HepG2 (cell line): ENCODE results near the gene KATNB1. TPM values are rescaled to one million over a fixed set of nuclear protein-coding genes. Genes with fewer than 3 reads are reported as not detected.

Experiments
- ATF4 ChIP-seq, 2 experiments: fragments of 450-650 bp in 1 of 2; sonication (generic) in 1 of 2; formaldehyde crosslinking; IDR thresholded peaks; 2 replicates each; pipeline versions ENCODE4 v1.5.0 to v1.8.0; 2020 to 2022; ENCODE audit warnings: mild to moderate bottlenecking in 1 of 2, missing genetic modification reagents in 1 of 2
- CEBPG ChIP-seq: IDR thresholded peaks from 2 replicates; pipeline ENCODE4 v1.6.1; 2016
- CENPX ChIP-seq: sonication (generic); formaldehyde crosslinking; IDR thresholded peaks from 2 replicates; pipeline ENCODE4 v1.9.0; 2021; ENCODE audit warnings: mild to moderate bottlenecking, missing genetic modification reagents, moderate library complexity
- DRAP1 ChIP-seq: IDR thresholded peaks from 2 replicates; pipeline ENCODE4 v1.6.1; 2016; ENCODE audit warnings: missing genetic modification reagents, missing compliant biosample characterization
- GPBP1L1 ChIP-seq: sonication (generic); formaldehyde crosslinking; IDR thresholded peaks from 2 replicates; pipeline ENCODE4 v1.5.0; 2020; ENCODE audit warnings: mild to moderate bottlenecking, missing genetic modification reagents
- KLF15 ChIP-seq: sonication (generic); formaldehyde crosslinking; IDR thresholded peaks from 2 replicates; pipeline ENCODE4 v1.8.1; 2023; ENCODE audit warnings: borderline replicate concordance, mild to moderate bottlenecking, inconsistent platforms, missing genetic modification reagents, mixed read lengths
- KMT2B ChIP-seq: IDR thresholded peaks from 2 replicates; pipeline ENCODE4 v1.6.1; 2016; ENCODE audit warnings: missing genetic modification reagents, missing compliant biosample characterization
- MAFK ChIP-seq, 2 experiments: IDR thresholded peaks in 1 of 2; conservative IDR thresholded peaks in 1 of 2; 2 replicates each; pipeline ENCODE4 v1.6.1; 2011; ENCODE audit warnings: improper control_type of control experiment in 2 of 2, low read length in 2 of 2
- MIXL1 ChIP-seq: IDR thresholded peaks from 2 replicates; pipeline ENCODE4 v1.6.1; 2016
- NFIB ChIP-seq: sonication (generic); formaldehyde crosslinking; IDR thresholded peaks from 2 replicates; pipeline ENCODE4 v1.9.0; 2021; ENCODE audit warnings: missing genetic modification reagents, mild to moderate bottlenecking, borderline replicate concordance
- RXRB ChIP-seq: IDR thresholded peaks from 2 replicates; pipeline ENCODE4 v1.6.1; 2016; ENCODE audit warnings: borderline replicate concordance, missing genetic modification reagents, missing compliant biosample characterization
- TAF1 ChIP-seq: sonication (generic); formaldehyde crosslinking; IDR thresholded peaks from 2 replicates; pipeline ENCODE4 v1.4.0; 2020; ENCODE audit warnings: missing genetic modification reagents
- TCF12 ChIP-seq, 2 experiments: fragments of 450-650 bp in 1 of 2; sonication (generic) in 1 of 2; formaldehyde crosslinking in 1 of 2; IDR thresholded peaks; 2 replicates each; pipeline versions ENCODE4 v1.6.1 to v1.8.0; 2017 to 2022; ENCODE audit warnings: antibody characterized with exemption in 1 of 2, mild to moderate bottlenecking in 1 of 2, missing genetic modification reagents in 1 of 2, moderate library complexity in 1 of 2
- TFDP2 ChIP-seq: sonication (generic); formaldehyde crosslinking; IDR thresholded peaks from 2 replicates; pipeline ENCODE4 v1.4.0; 2020; ENCODE audit warnings: missing genetic modification reagents
- TMF1 ChIP-seq: sonication (generic); formaldehyde crosslinking; IDR thresholded peaks from 2 replicates; pipeline ENCODE4 v1.8.1; 2022; ENCODE audit warnings: low read depth, missing genetic modification reagents
- WIZ ChIP-seq: sonication (generic); formaldehyde crosslinking; IDR thresholded peaks from 2 replicates; pipeline ENCODE4 v1.5.1; 2020; ENCODE audit warnings: mild to moderate bottlenecking, missing genetic modification reagents
- ZBTB26 ChIP-seq: IDR thresholded peaks from 2 replicates; pipeline ENCODE4 v1.6.1; 2016; ENCODE audit warnings: missing compliant biosample characterization, missing genetic modification reagents, borderline replicate concordance
- ZMYM2 ChIP-seq: sonication (generic); formaldehyde crosslinking; IDR thresholded peaks from 2 replicates; pipeline ENCODE4 v1.8.0; 2022; ENCODE audit warnings: mild to moderate bottlenecking, missing genetic modification reagents
- ZNF224 ChIP-seq: sonication (generic); formaldehyde crosslinking; IDR thresholded peaks from 2 replicates; pipeline ENCODE4 v1.5.0; 2020; ENCODE audit warnings: mild to moderate bottlenecking, missing genetic modification reagents
- ZNF333 ChIP-seq: sonication (generic); formaldehyde crosslinking; IDR thresholded peaks from 2 replicates; pipeline ENCODE4 v1.4.0; 2020; ENCODE audit warnings: mild to moderate bottlenecking, missing genetic modification reagents, borderline replicate concordance
- ZNF510 ChIP-seq: sonication (generic); formaldehyde crosslinking; IDR thresholded peaks from 2 replicates; pipeline ENCODE4 v1.4.0; 2020; ENCODE audit warnings: low read depth, mild to moderate bottlenecking, missing genetic modification reagents
- ZNF589 ChIP-seq: sonication (generic); formaldehyde crosslinking; conservative IDR thresholded peaks from 2 replicates; pipeline ENCODE4 v1.8.0; 2022; ENCODE audit warnings: mild to moderate bottlenecking, moderate library complexity, missing genetic modification reagents
- ZNF605 ChIP-seq: sonication (generic); formaldehyde crosslinking; IDR thresholded peaks from 2 replicates; pipeline ENCODE4 v1.8.0; 2022; ENCODE audit warnings: mild to moderate bottlenecking, missing genetic modification reagents
- ZNF841 ChIP-seq: sonication (generic); formaldehyde crosslinking; IDR thresholded peaks from 2 replicates; pipeline ENCODE4 v1.8.1; 2023; ENCODE audit warnings: missing genetic modification reagents, borderline replicate concordance
- ZNF891 ChIP-seq: sonication (generic); formaldehyde crosslinking; IDR thresholded peaks from 2 replicates; pipeline ENCODE4 v1.5.0; 2020; ENCODE audit warnings: mild to moderate bottlenecking, missing genetic modification reagents
- polyA plus RNA-seq, 8 experiments: library from polyadenylated mRNA; depleted of rRNA in 3 of 8; stranded (reverse) in 7 of 8; unstranded in 1 of 8; fragments of >200 nt; fragmentation: Illumina TruSeq in 4 of 8; extraction: Trizol in 4 of 8; gene quantifications; 2 replicates each; pipeline versions ENCODE4 v1.2.1 to v1.2.3, GENCODE V29; 2011 to 2016; ENCODE audit warnings: low read depth in 4 of 8, missing spikeins in 1 of 8, mixed read lengths in 1 of 8; ENCODE audit not compliant: insufficient read depth in 1 of 8
- total RNA-seq, 5 experiments: library from RNA; depleted of rRNA; stranded (reverse); fragments of >200 nt; fragmentation: Illumina TruSeq; extraction: Trizol; gene quantifications; 2 replicates each; pipeline ENCODE4 v1.2.3, GENCODE V29; 2016; ENCODE audit warnings: low read depth in 1 of 5

The KATNB1 gene
- total and polyA plus RNA-seq, 2 of the 13 experiments (the other 11 are each of a cell fraction or from before 2014, with no cell fraction given), result 31.5 to 43.5 TPM

GRCh38 chr16:57734925-57735754, 430 bp upstream of the KATNB1 start (continued):
- TF ChIP-seq TMF1 (CRISPR knock-in tag) (no peak; the same call in 1 of the 2 replicates), MAFK (conservative IDR thresholded peaks at IDR 0.05 in 1 of 2, IDR thresholded peaks at IDR 0.05 in 1 of 2; ENCODE audit: low read length in 2 of 2) (peak; percentile 84 to 91), ZMYM2 (CRISPR knock-in tag) (peak; percentile 9; the same call in 1 of the 2 replicates), GPBP1L1 (CRISPR knock-in tag) (no peak), ZNF589 (no peak), ZBTB26 (peak; percentile 50; the same call in 1 of the 2 replicates), KLF15 (CRISPR knock-in tag) (peak; percentile 84; the same call in 1 of the 2 replicates), DRAP1 (CRISPR knock-in tag) (peak; percentile 69), CENPX (CRISPR knock-in tag) (no peak), KMT2B (CRISPR knock-in tag) (no peak; the same call in 1 of the 2 replicates), NFIB (CRISPR knock-in tag) (no peak), ATF4 (CRISPR knock-in tag; IDR thresholded peaks at IDR 0.05) (0 out of 4 replicates have a peak, but pooled peaks of 1 of the 2 experiments have one; percentile 11), MIXL1 (CRISPR knock-in tag) (peak; percentile 96), RXRB (no peak), ZNF333 (no peak), CEBPG (peak; percentile 71), ZNF510 (CRISPR knock-in tag) (no peak), ZNF891 (CRISPR knock-in tag) (0 out of 2 replicates have a peak, but pooled peaks have one; percentile 43), TAF1 (CRISPR knock-in tag) (peak; percentile 77), WIZ (peak; percentile 84), TCF12 (IDR thresholded peaks at IDR 0.05) (no peak), TCF12 (CRISPR knock-in tag; IDR thresholded peaks at IDR 0.05) (0 out of 2 replicates have a peak, but pooled peaks have one; percentile 22), ZNF224 (0 out of 2 replicates have a peak, but pooled peaks have one; percentile 51), TFDP2 (CRISPR knock-in tag) (peak; percentile 83), ZNF841 (CRISPR knock-in tag) (no peak), ZNF605 (CRISPR knock-in tag) (no peak; the same call in none of the 2 replicates)
